Glutamatergic neuron (in vitro differentiated cells): ENCODE results near the gene TMEM35B. TPM values are rescaled to one million over a fixed set of nuclear protein-coding genes. Genes with fewer than 3 reads are reported as not detected.

ENCODE experiments used
- DNase-seq: peaks from one replicate; pipeline ENCODE4 v3.0.0; 2022
- H3K27ac Mint-ChIP-seq: one replicate; pipeline ENCODE4 v1.8.0; 2020; ENCODE audit warnings: mild to moderate bottlenecking, mixed read lengths, inconsistent platforms; ENCODE audit not compliant: unreplicated experiment
- H3K27me3 Mint-ChIP-seq: one replicate; pipeline ENCODE4 v1.8.0; 2020; ENCODE audit warnings: mild to moderate bottlenecking, moderate library complexity, mixed read lengths, inconsistent platforms; ENCODE audit not compliant: unreplicated experiment
- H3K36me3 Mint-ChIP-seq: one replicate; pipeline ENCODE4 v1.8.0; 2020; ENCODE audit warnings: mild to moderate bottlenecking, mixed read lengths, inconsistent platforms; ENCODE audit not compliant: unreplicated experiment
- H3K4me1 Mint-ChIP-seq: one replicate; pipeline ENCODE4 v1.8.0; 2020; ENCODE audit warnings: mild to moderate bottlenecking, low read depth, mixed read lengths, inconsistent platforms; ENCODE audit not compliant: unreplicated experiment
- H3K4me3 Mint-ChIP-seq: one replicate; pipeline ENCODE4 v1.8.0; 2020; ENCODE audit warnings: mild to moderate bottlenecking, mixed read lengths, inconsistent platforms; ENCODE audit not compliant: unreplicated experiment
- H3K9me3 Mint-ChIP-seq: one replicate; pipeline ENCODE4 v1.8.0; 2020; ENCODE audit warnings: mild to moderate bottlenecking, moderate library complexity, mixed read lengths, inconsistent platforms; ENCODE audit not compliant: unreplicated experiment
- CTCF ChIP-seq: fragments of 200-600 bp; sonication (generic); IDR thresholded peaks from one replicate; pipeline ENCODE4 v1.5.0; 2021; ENCODE audit not compliant: partially characterized antibody, unreplicated experiment
- total RNA-seq: library from RNA; stranded (reverse); fragmentation: NEBNext Ultra II Directional; extraction: Animal tissue kit (Norgen Biotek cat#: 25700); gene quantifications from one replicate; pipeline ENCODE4 v1.2.1, GENCODE V29; 2021; ENCODE audit not compliant: unreplicated experiment

The TMEM35B gene
- total RNA-seq, 1 donor from 2014 or later = not detected

GRCh38 chr1:35029761-35030160 is 44.6 kb upstream of the TMEM35B start:
- Mint-ChIP-seq H3K27me3 (peaks cover 5% of the 10 kb centered on the region), H3K4me1 (peaks cover 5% of the 10 kb centered on the region), H3K27ac (no peak overlapping the region), H3K4me3 (peak overlapping the region; percentile 59), H3K9me3 (peaks cover 10% of the 10 kb centered on the region), H3K36me3 (no peaks in the 10 kb centered on the region)
- TF ChIP-seq CTCF = no peak
- DNase-seq = no peak

GRCh38 chr1:35016406-35016805 is 31.3 kb upstream of the TMEM35B start:
- Mint-ChIP-seq H3K4me1 (no peaks in the 10 kb centered on the region), H3K36me3 (no peaks in the 10 kb centered on the region), H3K9me3 (no peaks in the 10 kb centered on the region), H3K4me3 (no peak overlapping the region), H3K27ac (no peak overlapping the region), H3K27me3 (no peaks in the 10 kb centered on the region)
- no peak for DNase-seq
- TF ChIP-seq CTCF = no peak

- DNase-seq = no peak
- no peaks in the 10 kb centered on the region for H3K4me1 Mint-ChIP-seq
- H3K27ac Mint-ChIP-seq = no peak overlapping the region
- no peaks in the 10 kb centered on the region for H3K9me3 Mint-ChIP-seq
- H3K4me3 Mint-ChIP-seq = no peak overlapping the region
- H3K36me3 Mint-ChIP-seq = no peaks in the 10 kb centered on the region
- no peaks in the 10 kb centered on the region for H3K27me3 Mint-ChIP-seq
- TF ChIP-seq CTCF = no peak
Measured at GRCh38 chr1:35014486-35014885, 29.3 kb upstream of the TMEM35B start.

GRCh38 chr1:35005711-35006110 is 20.6 kb upstream of the TMEM35B start:
- no peak overlapping the region for H3K27ac Mint-ChIP-seq
- no peaks in the 10 kb centered on the region for H3K4me1 Mint-ChIP-seq
- no peak for TF ChIP-seq CTCF
- H3K9me3 Mint-ChIP-seq = no peaks in the 10 kb centered on the region
- DNase-seq = no peak
- H3K36me3 Mint-ChIP-seq = no peaks in the 10 kb centered on the region
- H3K4me3 Mint-ChIP-seq = no peak overlapping the region
- no peaks in the 10 kb centered on the region for H3K27me3 Mint-ChIP-seq

- Mint-ChIP-seq H3K4me1 (no peaks in the 10 kb centered on the region), H3K4me3 (no peak overlapping the region), H3K36me3 (no peaks in the 10 kb centered on the region), H3K27ac (no peak overlapping the region), H3K27me3 (no peaks in the 10 kb centered on the region), H3K9me3 (no peaks in the 10 kb centered on the region)
- no peak for DNase-seq
- TF ChIP-seq CTCF = no peak
Measured at GRCh38 chr1:35001743-35002142, 16.6 kb upstream of the TMEM35B start.
